ENCODE data around the gene DPYSL4.

DNA sequence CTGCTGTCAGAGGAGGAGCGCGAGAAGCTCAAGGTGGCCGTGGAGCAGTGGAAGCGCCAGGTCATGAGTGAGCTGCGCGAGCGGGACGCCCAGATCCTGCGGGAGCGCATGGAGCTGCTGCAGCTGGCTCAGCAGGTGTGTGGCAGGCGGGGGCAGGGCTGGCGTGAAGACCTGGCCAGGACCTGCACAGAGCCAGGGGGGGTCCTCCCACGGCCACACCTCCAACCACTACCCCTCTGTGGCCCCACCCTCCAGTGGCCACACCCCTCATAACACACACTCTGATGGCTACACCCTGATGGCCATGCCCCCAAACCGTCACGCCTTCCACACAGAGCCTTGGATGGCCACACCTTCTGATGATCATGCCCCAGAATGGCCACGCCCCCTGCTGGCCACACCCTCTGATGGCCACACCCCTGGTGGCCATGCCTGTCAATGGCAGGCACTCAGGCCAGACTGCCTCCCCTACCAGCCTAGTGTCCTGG is 23.4 kb upstream of the DPYSL4 start:
- TF ChIP-seq POLR2A (IDR thresholded peaks at IDR 0.05) = no peak
- TF ChIP-seq, protein P1, sequence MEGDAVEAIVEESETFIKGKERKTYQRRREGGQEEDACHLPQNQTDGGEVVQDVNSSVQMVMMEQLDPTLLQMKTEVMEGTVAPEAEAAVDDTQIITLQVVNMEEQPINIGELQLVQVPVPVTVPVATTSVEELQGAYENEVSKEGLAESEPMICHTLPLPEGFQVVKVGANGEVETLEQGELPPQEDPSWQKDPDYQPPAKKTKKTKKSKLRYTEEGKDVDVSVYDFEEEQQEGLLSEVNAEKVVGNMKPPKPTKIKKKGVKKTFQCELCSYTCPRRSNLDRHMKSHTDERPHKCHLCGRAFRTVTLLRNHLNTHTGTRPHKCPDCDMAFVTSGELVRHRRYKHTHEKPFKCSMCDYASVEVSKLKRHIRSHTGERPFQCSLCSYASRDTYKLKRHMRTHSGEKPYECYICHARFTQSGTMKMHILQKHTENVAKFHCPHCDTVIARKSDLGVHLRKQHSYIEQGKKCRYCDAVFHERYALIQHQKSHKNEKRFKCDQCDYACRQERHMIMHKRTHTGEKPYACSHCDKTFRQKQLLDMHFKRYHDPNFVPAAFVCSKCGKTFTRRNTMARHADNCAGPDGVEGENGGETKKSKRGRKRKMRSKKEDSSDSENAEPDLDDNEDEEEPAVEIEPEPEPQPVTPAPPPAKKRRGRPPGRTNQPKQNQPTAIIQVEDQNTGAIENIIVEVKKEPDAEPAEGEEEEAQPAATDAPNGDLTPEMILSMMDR (IDR thresholded peaks at IDR 0.05) = peak in 1 of 6 experiments; percentile 28

Measured in adrenal gland (tissue), 5 donors.